22Rv1 (cell line): Measurements from ENCODE around the gene CCT3.
"Not testable (repeated sequence)": the region's sequence is repeated elsewhere in the genome, so short reads cannot be mapped to it uniquely, and the experiment has no call there.

Source experiments
- H3K27ac ChIP-seq: fragments of 450-650 bp; 2 replicates; pipeline ENCODE4 v1.5.1; 2017
- ZFX ChIP-seq: fragments of 450-650 bp; IDR thresholded peaks from 2 replicates; pipeline ENCODE4 v1.6.1; 2017; ENCODE audit warnings: antibody characterized with exemption, borderline replicate concordance
- TF ChIP-seq, protein P1 (sequence below): fragments of 450-650 bp; IDR thresholded peaks from 2 replicates; pipeline ENCODE4 v1.5.1; 2017; ENCODE audit warnings: mild to moderate bottlenecking

CCT3 gene

GRCh38 chr1:156376146-156376545, 38.1 kb upstream of the CCT3 start:
- TF ChIP-seq ZFX: no peak
- TF ChIP-seq, protein P1, sequence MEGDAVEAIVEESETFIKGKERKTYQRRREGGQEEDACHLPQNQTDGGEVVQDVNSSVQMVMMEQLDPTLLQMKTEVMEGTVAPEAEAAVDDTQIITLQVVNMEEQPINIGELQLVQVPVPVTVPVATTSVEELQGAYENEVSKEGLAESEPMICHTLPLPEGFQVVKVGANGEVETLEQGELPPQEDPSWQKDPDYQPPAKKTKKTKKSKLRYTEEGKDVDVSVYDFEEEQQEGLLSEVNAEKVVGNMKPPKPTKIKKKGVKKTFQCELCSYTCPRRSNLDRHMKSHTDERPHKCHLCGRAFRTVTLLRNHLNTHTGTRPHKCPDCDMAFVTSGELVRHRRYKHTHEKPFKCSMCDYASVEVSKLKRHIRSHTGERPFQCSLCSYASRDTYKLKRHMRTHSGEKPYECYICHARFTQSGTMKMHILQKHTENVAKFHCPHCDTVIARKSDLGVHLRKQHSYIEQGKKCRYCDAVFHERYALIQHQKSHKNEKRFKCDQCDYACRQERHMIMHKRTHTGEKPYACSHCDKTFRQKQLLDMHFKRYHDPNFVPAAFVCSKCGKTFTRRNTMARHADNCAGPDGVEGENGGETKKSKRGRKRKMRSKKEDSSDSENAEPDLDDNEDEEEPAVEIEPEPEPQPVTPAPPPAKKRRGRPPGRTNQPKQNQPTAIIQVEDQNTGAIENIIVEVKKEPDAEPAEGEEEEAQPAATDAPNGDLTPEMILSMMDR: no peak
- no peak overlapping the region for H3K27ac ChIP-seq

- no peak overlapping the region for H3K27ac ChIP-seq
- TF ChIP-seq, protein P1: no peak
- TF ChIP-seq ZFX: no peak
Observed at GRCh38 chr1:156373546-156373945, 35.5 kb upstream of the CCT3 start.

GRCh38 chr1:156372876-156373275, 34.8 kb upstream of the CCT3 start:
- no peak overlapping the region for H3K27ac ChIP-seq
- no peak for TF ChIP-seq ZFX
- TF ChIP-seq, protein P1: no peak

GRCh38 chr1:156372265-156372586, 34.1 kb upstream of the CCT3 start:
- TF ChIP-seq, protein P1: no peak
- TF ChIP-seq ZFX: no peak
- no peak overlapping the region for H3K27ac ChIP-seq

DNA sequence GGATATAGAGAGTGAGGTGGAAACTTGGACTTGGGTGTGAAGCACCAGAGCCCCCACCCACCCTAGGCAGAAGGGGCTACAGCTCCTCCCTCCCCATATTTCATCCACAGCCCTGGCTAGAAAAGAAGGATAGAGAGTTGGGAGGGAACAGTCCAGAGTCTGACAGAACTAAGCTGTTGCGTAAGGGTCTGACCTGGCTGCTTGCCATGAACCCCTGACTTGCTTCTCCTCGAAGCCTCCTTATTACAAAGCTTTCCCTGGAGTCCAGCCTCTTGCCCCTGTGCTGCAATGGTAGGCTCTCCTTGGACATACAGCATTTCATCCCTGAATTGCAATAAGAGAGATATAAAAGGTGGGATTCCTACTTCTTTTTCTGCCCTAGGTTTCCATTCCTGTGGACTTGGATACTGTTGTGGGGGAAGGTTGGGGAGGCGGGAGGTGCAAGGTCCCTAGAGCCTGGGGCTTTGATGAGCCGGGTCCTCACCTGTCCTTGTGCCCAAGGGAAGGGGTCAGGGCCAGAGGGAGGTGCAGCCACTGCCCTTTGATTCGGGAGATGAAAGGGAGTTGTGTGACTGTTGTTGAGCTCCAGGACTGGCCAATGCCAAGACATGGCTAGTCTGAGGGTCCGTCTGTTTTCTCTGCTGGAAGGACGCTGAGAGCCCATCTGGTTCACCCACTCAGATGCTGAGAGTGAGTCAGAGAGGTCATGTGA, 33.6 kb upstream of the CCT3 start:
- H3K27ac ChIP-seq: no peak overlapping the region
- TF ChIP-seq, protein P1: no peak
- TF ChIP-seq ZFX: no peak

DNA sequence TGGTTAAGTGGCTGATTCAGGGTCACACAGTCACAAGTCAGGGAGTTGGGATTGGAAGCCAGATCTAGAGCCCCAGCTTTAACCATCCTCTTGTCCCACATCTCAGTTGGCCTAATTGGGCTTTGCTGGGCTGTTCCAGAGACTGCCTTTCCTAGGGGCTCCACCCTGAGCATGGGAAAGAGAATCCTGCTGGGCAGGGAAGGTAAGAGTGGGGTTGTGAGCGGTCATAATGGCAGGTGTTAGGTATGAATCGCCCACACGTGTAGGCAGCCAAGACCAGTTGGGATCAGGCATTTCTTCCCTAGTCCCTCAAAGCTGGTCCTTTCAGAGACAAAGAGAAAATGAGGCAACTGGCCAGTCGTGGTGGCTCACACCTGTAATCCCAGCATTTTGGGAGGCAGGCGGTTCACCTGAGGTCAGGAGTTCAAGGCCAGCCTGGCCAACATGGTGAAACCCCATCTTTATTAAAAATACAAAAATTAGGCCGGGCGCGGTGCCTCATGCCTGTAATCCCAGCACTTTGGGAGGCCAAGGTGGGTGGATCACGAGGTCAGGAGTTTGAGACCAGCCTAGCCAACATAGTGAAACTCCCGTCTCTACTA, 31.7 kb upstream of the CCT3 start:
- H3K27ac ChIP-seq: not testable (repeated sequence)

- peak within 1 kb of the TSS; percentile 40; the same call in 1 of the 2 replicates for H3K27ac ChIP-seq
Observed at GRCh38 chr1:156368889-156369684, 31.0 kb upstream of the CCT3 start, which contains the start of gene RHBG. Gene RHBG (plus strand): TSS chr1:156369211. CDS start chr1:156369250, 39 bp downstream.

More at GRCh38 chr1:156368889-156369684, 31.0 kb upstream of the CCT3 start, which contains the start of gene RHBG:
- TF ChIP-seq ZFX: no peak
- TF ChIP-seq, protein P1: no peak
